ENCODE measurements around the gene ALK. TPM values are rescaled to one million over a fixed set of nuclear protein-coding genes. Genes with fewer than 3 reads are reported as not detected.

Gene ALK
- total RNA-seq, 2 donors from 2014 or later, result under 0.01 to 0.26 TPM

- H3K36me3 ChIP-seq (replicated peaks in 1 of 2; ENCODE audit: insufficient read depth in 1 of 2, low read depth in 2 of 2), result no peaks in the 10 kb centered on the region
- ATAC-seq (peak; percentile 74), DNase-seq (peak in 1 of 4 donors; percentile 21)
- WGBS, 2 donors, result 5 to 6% methylated on average over 2 of the region's 2 CpGs
- H3K27me3 ChIP-seq, result no peaks in the 10 kb centered on the region
- peaks cover 51% of the 10 kb centered on the region for H3K4me1 ChIP-seq
- intact Hi-C loops (cut with DNase I), result no loop called here
- peak overlapping the region; percentile 64 to 88 (median 80) for H3K27ac ChIP-seq
- TF ChIP-seq POLR2A (IDR thresholded peaks at IDR 0.05) (no peak), CTCF (IDR thresholded peaks at IDR 0.05) (no peak)
- H3K9me3 ChIP-seq, result no peaks in the 10 kb centered on the region
- no peak overlapping the region for H3K4me3 ChIP-seq
Measured at GRCh38 chr2:29405707-29406106, 515.7 kb downstream of the ALK start.

GRCh38 chr2:29405266-29405665 lies 516.1 kb downstream of the ALK start:
- H3K9me3 ChIP-seq, result no peaks in the 10 kb centered on the region
- H3K27ac ChIP-seq, result peak overlapping the region; percentile 64 to 88 (median 80)
- H3K36me3 ChIP-seq (replicated peaks in 1 of 2; ENCODE audit: insufficient read depth in 1 of 2, low read depth in 2 of 2), result no peaks in the 10 kb centered on the region
- peak; percentile 76 to 88 (median 82) for DNase-seq
- ATAC-seq, result peak; percentile 87
- H3K4me3 ChIP-seq, result no peak overlapping the region
- no peaks in the 10 kb centered on the region for H3K27me3 ChIP-seq
- WGBS, 2 donors, result 17 to 23% methylated on average over 5 of the region's 5 CpGs
- peaks cover 51% of the 10 kb centered on the region for H3K4me1 ChIP-seq
- intact Hi-C loops (cut with DNase I), result no loop called here
- TF ChIP-seq POLR2A (IDR thresholded peaks at IDR 0.05) (peak in 1 of 3 donors; percentile 45), CTCF (IDR thresholded peaks at IDR 0.05) (no peak)

- intact Hi-C loops (cut with DNase I), result no loop called here
- peaks cover 79% of the 10 kb centered on the region for H3K4me1 ChIP-seq
- ATAC-seq, result peak; percentile 49
- no peaks in the 10 kb centered on the region for H3K9me3 ChIP-seq
- peak in 1 of 3 donors; percentile 13 for TF ChIP-seq POLR2A (IDR thresholded peaks at IDR 0.05)
- TF ChIP-seq CTCF (IDR thresholded peaks at IDR 0.05), result no peak
- H3K4me3 ChIP-seq, result no peak overlapping the region
- peak; percentile 69 to 93 (median 78) for DNase-seq
- peak overlapping the region; percentile 39 to 88 (median 52) for H3K27ac ChIP-seq
- 32 to 48% methylated on average over 7 of the region's 7 CpGs for whole genome bisulfite sequencing, 2 donors
- no peaks in the 10 kb centered on the region for H3K36me3 ChIP-seq (replicated peaks in 1 of 2; ENCODE audit: insufficient read depth in 1 of 2, low read depth in 2 of 2)
- H3K27me3 ChIP-seq, result no peaks in the 10 kb centered on the region
Measured at GRCh38 chr2:29401994-29402393, 519.4 kb downstream of the ALK start.

DNA sequence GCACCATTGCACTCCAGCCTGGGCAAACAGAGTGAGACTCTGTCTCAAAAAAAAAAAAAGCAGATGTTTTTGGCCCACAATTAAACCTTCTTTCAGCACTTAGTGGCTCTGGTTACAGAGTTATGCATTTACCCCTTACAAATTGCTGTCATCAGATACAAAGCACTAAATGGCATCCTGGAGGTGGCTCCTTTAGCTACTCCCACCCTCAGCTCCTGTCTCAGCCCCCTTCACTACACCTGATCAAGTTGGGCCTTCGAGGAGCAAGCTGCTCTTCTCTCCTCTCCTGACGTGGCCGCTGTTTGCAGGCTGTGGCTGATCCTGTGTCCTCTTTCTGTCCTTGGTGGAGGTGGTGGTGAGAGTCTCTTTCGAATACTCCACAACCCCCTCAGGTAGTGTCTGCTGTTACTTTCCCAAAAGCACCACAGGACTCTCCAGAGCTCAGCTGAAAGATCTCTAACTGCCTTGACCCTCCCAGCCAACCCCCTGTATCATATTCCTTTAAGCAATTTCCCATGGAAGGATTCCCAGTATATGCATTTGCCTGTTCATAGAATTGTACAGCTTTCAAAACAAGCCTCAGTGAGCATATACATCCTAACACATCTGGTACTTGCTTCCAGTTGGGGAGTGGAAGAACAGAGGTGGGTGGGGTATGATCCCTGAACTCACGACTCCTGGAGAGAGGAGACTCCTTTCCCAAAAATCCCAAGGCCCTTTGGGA lies 520.3 kb downstream of the ALK start:
- DNase-seq (no peak), ATAC-seq (no peak)
- Histone ChIP-seq H3K27ac (peak overlapping the region in 1 of 4 donors; percentile 88), H3K9me3 (no peaks in the 10 kb centered on the region), H3K4me3 (no peak overlapping the region), H3K27me3 (no peaks in the 10 kb centered on the region), H3K4me1 (peaks cover 83% of the 10 kb centered on the region), H3K36me3 (replicated peaks in 1 of 2; ENCODE audit: insufficient read depth in 1 of 2, low read depth in 2 of 2) (no peaks in the 10 kb centered on the region)
- TF ChIP-seq CTCF (IDR thresholded peaks at IDR 0.05) (no peak), POLR2A (IDR thresholded peaks at IDR 0.05) (no peak)
- intact Hi-C loops (cut with DNase I), result no loop called here
- 73 to 87% methylated on average over 4 of the region's 5 CpGs for WGBS, 2 donors
